Raji (cell line): ENCODE measurements around the gene PCGF1.

Experiments
- POLR2A ChIP-seq: IDR thresholded peaks from 2 replicates; pipeline ENCODE4 v1.6.1; 2011; ENCODE audit warnings: low read depth, low read length, control low read depth; ENCODE audit not compliant: insufficient read depth

The PCGF1 gene

GRCh38 chr2:74458132-74458937, 49.2 kb downstream of the PCGF1 start, which contains the start of gene WBP1:
WBP1 (plus strand) TSS chr2:74458438; CDS start chr2:74458603, 165 bp downstream.
- peak; percentile 46 for TF ChIP-seq POLR2A

GRCh38 chr2:74457549-74458131, 49.9 kb downstream of the PCGF1 start:
- TF ChIP-seq POLR2A, result peak; percentile 46

- TF ChIP-seq POLR2A, result no peak; the same call in none of the 2 replicates
Observed at GRCh38 chr2:74457129-74457548, 50.4 kb downstream of the PCGF1 start.
